Endothelial cell of hepatic sinusoid (primary cell): ENCODE measurements around the gene ATG14.
"Not testable (repeated sequence)": the region's sequence is repeated elsewhere in the genome, so short reads cannot be mapped to it uniquely, and the experiment has no call there.

ENCODE experiments used
- in situ Hi-C: cut with HindIII; loops from 2 replicates; pipeline ENCODE4 v1.10.0; 2017; ENCODE audit warnings: low sequenced_read_pairs

ATG14 gene, protein sequence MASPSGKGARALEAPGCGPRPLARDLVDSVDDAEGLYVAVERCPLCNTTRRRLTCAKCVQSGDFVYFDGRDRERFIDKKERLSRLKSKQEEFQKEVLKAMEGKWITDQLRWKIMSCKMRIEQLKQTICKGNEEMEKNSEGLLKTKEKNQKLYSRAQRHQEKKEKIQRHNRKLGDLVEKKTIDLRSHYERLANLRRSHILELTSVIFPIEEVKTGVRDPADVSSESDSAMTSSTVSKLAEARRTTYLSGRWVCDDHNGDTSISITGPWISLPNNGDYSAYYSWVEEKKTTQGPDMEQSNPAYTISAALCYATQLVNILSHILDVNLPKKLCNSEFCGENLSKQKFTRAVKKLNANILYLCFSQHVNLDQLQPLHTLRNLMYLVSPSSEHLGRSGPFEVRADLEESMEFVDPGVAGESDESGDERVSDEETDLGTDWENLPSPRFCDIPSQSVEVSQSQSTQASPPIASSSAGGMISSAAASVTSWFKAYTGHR

DNA sequence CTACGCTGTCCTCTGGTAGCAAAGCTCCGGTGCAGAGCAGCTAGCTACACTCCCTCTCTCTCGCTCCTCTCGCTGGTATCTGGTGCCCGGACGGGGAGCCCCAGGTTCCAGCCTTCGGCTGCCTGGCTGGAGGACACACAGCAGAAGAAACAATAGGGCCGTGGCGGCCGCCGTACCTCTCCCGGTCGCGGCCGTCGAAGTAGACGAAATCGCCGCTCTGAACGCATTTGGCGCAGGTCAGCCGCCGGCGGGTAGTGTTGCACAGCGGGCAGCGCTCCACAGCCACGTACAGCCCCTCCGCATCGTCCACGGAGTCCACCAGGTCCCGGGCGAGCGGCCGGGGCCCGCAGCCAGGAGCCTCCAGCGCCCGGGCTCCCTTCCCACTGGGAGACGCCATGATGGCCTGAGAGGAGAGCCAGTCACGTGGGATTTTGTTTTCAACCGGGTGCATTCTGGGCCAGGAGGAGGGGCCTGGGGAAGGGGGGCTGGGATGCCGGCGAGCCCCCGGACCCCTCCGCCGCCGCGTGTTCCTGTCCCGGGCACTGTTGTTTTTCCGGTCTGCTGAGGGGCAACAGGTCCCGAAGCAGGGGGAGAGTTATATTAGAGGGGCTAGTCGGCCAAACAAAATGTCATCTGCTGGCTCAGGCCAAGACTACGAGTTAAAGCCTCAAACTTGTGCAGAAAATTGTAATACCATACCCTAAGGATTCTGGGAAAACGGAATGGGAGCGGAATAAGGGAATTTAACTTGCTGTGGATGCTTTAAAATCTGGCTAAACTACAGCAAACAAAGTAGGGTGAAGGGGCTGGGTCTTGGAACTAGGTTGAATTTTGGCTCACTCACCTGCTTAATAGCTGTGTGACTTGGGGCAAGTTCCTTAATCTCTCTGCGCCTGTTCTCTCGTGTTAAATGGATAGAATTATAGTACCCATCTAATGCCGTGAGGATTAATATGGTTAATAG lies at the start of gene ATG14:
Gene ATG14, minus strand, starts transcription at position 405 of the 964 bp plus-strand sequence. Its CDS starts 8 bp downstream, at position 397.
- in situ Hi-C loops: no loop called here

DNA sequence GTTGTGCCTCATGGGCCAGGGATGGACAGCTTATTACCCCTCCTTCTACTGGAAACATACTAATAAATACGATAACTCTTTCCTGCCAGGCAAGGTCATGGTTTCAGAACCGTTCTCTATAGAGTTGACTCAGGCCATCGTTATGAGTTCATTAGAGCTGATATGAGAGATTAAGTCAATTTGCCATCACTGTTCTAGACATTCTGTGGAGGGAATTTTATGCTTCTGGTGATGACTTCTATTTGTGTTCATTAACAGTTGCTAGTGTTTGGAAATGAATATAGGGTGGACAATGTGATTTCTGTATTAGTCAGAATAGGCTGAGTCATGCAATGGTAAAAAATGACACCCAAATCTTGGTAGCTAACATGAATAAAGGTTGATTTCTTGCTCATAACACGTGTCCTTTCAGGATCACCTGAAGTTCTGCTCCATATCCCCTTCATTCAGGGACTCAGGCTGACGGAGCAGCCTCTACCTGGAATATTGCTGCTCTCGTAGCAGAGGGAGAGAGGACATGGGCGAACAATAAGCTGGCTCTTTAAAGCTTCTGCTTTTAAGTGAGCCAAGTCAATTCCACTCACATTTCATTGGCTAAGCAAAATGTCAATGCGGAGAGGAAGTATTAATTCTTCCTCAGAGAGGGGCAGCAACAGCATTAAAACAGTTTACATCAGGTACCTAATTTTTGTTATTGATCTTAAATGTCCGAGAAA lies 47.3 kb upstream of the ATG14 start:
- in situ Hi-C loops: no loop called here

DNA sequence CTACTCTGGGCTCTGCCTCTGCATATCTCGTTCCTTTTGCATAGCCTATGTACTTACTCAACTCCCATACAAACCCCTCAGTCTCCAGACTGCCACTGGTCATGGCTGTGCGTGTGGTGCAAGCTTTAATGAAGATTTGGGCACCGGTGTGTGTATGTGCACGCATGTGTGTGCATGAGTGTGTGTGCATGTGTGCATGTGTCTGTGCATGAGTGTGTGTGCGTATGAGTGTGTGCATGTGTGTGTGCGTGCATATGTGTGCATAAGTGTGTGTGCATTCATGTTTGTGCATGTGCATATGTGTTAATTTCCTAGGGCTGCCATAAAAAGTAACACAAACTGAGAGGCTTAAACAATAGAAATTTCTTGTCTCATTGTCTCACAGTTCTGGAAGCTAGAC lies 45.9 kb upstream of the ATG14 start:
- in situ Hi-C loops: no loop called here

DNA sequence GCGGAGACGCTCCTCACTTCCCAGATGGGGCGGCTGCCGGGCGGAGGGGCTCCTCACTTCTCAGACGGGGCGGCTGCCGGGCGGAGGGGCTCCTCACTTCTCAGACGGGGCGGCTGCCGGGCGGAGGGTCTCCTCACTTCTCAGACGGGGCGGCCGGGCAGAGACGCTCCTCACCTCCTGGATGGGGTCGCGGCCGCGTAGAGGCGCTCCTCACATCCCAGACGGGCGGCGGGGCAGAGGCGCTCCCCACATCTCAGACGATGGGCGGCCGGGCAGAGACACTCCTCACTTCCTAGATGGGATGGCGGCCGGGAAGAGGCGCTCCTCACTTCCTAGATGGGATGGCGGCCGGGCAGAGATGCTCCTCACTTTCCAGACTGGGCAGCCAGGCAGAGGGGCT lies 44.8 kb upstream of the ATG14 start:
- in situ Hi-C loops: not testable (repeated sequence)

DNA sequence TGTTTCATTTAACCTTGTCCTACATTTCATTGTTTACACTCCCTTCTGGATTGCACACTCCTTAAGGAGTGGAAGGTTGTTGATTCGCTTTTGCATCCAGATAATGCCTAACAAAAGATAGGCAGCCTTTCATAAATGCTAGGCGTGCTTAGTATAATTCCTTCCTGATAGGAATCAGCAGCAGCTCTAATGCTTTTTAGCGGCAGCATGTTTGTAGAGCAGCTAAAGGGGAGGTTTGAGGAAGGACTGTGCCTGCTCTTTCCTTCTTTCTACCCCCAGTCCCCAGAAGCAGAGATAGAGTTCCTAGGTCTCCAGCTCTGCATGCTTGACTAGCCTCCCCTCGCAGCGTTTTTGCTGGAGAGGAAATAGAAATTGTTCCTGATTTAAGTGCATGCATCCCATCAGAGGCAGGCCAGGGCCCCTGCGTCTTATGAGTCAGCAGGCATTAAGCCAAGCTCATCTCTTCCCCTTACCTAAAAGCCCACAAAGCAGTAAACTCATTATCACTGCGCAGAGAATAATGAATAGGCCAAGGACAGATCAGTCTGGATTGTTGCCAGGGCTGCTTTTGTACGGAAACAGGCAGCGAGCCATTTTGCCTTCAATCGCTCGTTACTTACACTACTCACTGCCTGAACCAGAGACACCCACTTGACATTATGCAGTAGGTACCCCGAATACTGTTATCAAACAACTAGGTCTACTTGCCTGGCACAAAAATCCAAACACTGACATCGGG lies 42.8 kb upstream of the ATG14 start:
- in situ Hi-C loops: no loop called here

DNA sequence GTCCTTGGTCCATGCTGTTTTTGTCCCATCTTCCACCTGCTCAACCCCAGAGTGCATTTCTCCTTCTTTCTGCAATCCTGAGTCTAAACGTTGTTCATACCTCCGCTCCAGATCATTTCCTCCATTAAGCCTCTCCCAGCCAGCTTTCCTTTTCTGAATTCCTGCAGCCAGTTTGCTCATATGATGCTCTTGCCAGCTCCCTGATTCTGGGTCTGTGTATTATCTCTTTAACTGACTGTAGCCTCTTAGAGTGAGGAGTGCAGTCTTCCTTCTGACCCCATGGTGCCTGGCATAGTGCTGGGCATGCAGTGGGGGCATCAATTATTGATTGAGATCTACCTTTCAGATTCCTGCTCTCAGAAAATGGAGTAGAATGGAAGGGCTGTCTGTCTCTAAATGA lies 40.3 kb upstream of the ATG14 start:
- in situ Hi-C loops: no loop called here

DNA sequence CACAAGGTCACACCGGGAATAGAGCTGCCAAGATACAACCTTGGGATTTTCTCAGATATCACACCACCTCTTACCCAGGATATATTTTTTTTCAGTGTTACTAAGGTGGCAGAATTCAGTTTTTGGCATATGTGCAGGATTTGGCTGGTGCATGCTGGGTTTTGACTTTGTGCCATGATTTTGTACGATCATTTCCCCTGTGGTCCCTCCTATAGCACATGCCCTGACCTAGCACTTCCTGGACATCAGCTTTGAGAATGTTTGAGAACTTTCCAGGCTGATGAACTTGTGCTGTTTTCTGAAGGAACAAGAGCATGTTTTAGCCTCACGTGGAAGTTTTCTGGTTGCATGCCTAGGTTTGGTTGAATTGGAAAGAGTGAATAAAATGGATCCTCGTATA lies 39.8 kb upstream of the ATG14 start:
- in situ Hi-C loops: no loop called here

DNA sequence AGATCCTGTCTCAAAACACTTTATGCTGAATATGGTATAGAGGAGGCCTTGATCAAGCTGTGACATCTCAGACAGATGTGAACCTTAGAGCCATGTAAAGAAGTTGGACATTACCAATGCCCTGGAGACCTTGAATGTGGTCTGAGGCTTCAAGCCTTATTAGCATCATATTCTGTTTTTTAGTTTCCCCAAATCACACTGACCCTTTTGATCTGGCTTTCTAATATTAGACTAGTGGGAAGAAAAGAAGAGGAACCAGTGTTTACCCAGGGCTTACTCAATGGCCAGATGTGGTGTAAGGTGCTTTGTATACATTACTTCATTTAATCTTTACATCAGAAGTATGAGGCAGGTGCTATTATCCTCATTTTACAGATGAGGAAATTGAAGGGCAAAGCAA lies 39.4 kb upstream of the ATG14 start:
- in situ Hi-C loops: no loop called here

DNA sequence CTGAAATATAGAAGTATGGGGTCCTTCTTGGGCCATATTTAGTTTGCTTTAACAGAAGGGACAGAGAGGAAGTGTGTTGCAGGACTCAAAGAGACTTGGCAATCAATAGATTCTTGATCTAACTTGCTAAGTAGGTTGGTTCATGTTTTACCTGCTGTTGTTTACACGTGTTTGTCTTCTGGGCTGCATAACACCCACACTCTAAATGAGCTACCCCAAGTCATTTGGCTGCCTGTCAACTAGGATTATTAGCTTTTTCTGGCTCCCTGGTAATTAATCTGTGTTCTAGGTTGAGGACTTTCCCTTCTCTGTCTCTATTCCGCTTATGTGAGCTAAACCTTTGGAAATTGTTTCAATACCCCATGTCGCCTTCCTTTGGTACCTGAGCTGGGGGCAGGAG lies 38.9 kb upstream of the ATG14 start:
- in situ Hi-C loops: no loop called here

DNA sequence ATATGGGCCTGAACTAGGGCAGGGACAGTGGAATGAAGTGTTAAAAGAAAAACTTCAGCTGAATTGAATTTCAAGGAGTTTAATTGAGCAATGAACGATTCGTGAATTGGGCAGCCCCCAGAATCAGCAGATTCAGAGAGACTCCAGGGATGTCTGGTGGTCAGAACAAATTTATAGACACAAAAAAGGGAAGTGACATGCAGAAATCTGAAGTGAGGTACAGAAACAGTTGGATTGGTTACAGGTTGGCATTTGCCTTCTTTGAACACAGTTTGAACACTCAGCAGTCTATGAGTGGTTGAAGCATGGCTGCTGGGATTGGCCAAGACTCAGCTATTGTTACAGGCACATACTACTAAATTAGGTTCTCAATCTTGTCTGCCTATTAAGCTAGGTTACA lies 38.5 kb upstream of the ATG14 start:
- in situ Hi-C loops: no loop called here

DNA sequence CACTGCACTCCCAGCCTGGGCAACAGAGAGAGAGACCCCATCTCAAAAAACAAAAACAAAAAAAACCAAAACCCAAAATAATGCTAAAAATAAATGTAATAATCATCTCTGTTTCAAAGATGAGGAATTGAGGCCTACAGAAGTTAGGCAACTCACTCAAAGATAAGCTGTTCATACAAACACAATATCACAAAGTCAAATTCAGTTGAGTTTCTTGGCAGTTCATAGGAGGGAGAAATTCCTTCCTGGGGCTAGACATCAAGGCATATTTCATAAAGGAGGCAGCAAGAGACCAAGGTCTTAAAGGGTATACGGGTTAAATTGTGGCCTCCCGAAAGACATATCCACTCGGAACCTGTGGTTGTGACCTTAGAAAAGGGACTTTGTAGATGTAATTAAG lies 37.5 kb upstream of the ATG14 start:
- in situ Hi-C loops: loop anchor here (25.0 kb wide), 1 partner anchor 213 kb away; no protein-coding TSS in a partner anchor

DNA sequence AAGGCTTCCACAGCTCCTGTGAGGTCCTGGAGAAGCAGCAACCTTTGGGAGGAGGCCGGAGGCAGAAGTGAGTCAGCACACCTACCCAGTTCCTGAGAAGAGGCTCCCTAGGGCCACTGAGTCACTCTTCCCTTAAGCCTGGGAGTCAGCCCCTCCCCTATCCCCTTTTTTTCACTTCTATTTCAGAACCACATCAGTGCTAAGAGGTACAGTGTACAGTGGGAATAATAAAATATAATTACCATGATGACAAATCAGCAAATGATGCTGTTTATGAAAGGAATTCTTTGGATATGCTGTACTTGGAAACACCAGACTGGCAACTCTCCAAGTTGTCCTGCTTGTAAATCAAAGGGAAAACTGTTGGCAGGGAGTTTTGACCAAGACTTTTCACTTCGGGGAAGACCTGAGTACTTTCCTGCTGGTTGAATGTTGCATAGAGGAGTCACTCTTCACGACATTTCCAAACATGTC lies 36.5 kb upstream of the ATG14 start:
- in situ Hi-C loops: loop anchor here (25.0 kb wide), 1 partner anchor 214 kb away; no protein-coding TSS in a partner anchor

DNA sequence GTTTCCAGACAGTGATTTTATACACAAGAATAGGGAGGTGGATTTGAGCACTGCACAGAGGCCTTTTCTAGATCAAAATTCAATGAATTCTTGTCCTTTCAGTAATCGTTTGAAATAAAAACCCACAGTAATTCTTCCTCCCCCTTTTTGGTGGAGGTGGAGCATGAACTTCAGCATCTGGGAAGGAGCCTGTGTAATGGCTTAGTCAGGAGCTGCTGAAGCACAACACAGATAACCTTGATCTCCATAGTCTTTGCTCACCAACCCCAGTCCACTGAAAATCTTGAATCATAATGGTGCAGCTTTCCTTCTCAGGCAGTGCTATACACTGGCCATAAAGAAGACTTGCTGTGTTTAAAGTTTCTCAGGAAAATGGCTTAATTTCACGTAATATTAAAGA lies 35.2 kb upstream of the ATG14 start:
- in situ Hi-C loops: loop anchor here (25.0 kb wide), 1 partner anchor 215 kb away; no protein-coding TSS in a partner anchor

DNA sequence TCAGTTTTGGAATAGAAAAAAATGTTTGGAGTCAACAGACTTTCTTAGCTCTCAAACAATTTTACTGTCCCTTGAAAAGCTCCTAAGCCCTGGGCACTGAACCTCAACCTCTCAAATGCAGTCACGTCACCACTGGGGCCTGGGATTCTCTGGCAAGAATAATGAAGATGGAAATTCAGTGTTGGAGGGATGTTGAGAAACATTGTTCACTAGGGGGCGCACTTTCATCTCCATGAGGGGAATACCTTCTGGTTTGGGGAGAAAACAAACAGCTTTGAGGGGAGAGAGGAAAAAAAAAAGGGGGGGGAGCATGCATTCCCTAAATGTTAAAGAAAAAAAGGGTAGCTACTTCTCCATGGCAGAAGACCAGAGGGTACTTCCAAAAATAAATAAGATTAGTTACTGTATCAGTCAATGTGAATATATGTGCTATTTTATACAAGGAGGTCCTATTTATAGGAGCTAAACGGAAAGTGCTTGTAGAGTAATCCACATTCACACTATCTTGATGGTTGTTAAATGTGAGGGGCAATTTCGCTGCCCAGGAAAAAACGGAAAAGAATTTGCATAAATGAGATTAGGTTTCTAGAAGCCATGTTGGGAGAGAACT lies 34.6 kb upstream of the ATG14 start:
- in situ Hi-C loops: loop anchor here (25.0 kb wide), 1 partner anchor 216 kb away; no protein-coding TSS in a partner anchor

DNA sequence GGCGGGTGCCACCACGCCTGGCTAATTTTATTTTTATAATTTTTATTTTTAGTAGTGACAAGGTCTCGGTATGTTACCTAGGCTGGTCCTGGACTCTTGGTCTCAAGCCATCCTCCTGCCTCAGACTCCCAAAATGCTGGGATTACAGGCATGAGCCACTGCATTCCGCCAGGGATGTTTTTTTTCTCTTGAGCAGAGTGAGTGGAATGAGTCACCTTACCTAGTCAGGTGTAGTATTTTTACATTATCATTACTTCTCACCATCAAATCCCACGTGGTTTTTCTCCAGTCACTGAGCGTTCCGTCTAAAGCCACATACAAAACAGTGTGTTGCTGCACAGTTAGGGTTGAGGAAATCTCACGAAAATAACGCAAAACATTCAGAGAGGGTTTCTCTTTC lies 29.7 kb upstream of the ATG14 start:
- in situ Hi-C loops: loop anchor here (25.0 kb wide), 1 partner anchor 221 kb away; no protein-coding TSS in a partner anchor

DNA sequence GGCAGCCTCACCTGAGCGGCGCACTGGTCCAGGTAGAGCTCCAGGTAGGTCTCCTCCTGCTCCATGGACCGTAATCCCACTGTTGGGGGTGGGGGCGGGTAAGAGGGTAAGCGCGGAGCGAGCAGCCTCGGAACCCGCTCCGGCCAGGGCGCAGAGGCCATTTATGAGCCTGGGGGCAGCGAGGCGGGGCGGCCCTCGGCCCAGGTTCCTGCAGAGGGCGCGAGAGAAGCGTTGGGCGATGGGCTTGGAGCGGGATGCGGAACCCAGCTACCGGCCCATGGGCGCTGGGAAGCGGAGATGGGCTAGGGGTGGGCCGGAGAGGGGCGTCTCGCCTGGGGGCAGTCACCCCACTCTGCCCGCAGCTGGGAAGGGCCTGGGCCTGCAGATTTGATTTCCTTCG lies 28.8 kb upstream of the ATG14 start, which contains the start of gene TBPL2:
Gene TBPL2, minus strand, starts transcription at position 232 of the 400 bp plus-strand sequence. Its CDS starts 167 bp downstream, at position 65.
- in situ Hi-C loops: loop anchor here (25.0 kb wide), 1 partner anchor 222 kb away; no protein-coding TSS in a partner anchor

DNA sequence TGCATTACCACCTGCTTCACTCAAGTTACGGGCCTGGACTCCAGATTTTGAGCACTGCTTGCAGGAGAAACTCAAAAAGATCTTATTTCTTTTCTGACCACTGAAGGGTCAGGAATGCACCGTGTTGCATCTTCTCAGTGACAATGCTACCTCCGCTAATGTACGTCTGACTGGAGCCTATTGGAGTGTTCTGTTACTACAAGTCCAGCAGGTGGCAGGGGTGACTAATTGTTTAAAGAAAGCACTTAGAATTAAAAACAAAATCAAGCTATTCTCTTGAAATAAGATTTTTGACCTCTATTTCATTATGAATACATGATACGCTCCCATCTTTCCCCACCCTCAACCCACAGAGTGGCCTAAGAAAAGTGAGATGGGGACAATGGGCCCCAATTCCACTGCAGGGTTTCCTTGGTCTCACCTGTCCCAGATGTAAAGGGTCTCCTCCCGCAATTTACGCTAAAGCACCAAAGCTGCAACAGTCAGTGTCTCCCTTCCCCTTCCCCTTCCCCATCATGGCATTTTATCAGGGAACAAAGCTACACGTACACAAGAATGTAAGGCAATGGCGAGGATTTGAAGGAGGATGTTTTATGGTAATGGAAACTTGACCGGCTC lies 26.5 kb upstream of the ATG14 start:
- in situ Hi-C loops: loop anchor here (25.0 kb wide), 1 partner anchor 224 kb away; no protein-coding TSS in a partner anchor

DNA sequence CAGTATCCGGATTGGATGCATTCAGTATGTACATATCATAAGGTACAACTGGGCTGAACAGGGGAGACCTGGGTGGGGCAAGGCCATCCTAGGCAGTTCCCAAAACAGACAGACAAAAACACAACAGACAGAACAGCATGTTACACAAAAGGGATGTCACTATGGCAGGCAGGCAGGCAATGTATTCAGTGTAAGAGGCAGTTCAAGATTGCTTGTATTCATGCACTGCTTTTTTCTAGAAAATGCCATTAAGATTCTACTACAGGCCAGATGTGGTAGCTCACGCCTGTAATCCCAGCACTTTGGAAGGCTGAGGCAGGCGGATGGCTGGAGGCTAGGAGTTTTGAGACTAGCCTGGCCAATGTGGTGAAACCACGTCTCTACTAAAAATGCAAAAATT lies 25.3 kb upstream of the ATG14 start:
- in situ Hi-C loops: loop anchor here (25.0 kb wide), 1 partner anchor 225 kb away; no protein-coding TSS in a partner anchor
